ENCODE results near the gene CNTNAP2. TPM values are rescaled to one million over a fixed set of nuclear protein-coding genes. Genes with fewer than 3 reads are reported as not detected.
"Not testable (repeated sequence)": the region's sequence is repeated elsewhere in the genome, so short reads cannot be mapped to it uniquely, and the experiment has no call there.

CNTNAP2 gene
- total RNA-seq, 1 experiment from 2014 or later = 60.0 TPM

DNA sequence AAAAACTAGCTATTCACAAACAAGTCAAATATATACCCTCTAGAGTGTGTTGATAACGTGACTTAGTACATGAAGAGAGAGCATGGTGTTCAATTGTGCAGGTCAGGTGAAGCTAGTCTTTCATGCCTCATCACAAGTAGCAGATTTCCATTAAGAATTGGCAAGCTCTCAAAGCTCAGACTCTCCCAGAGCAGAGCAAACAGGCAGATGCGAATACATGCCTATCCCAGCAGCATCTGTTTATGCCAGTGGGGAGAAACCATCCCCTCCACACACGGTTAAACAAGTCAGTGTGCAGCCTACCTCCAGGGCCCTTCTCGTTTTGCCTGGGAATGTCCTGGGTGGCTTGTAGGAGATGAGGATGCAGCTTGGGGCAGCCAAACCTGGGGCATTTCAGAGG is 1941.5 kb downstream of the CNTNAP2 start:
- no peaks in the 10 kb centered on the region for H3K9me3 ChIP-seq (ENCODE audit: low read depth, low read length, poor library complexity, severe bottlenecking)
- intact Hi-C loops (cut with micrococcal nuclease; ENCODE audit: unreplicated experiment) = no loop called here
- no peak overlapping the region for H3K4me3 ChIP-seq (ENCODE audit: low read depth, low read length, poor library complexity, severe bottlenecking)
- TF ChIP-seq, protein P1, sequence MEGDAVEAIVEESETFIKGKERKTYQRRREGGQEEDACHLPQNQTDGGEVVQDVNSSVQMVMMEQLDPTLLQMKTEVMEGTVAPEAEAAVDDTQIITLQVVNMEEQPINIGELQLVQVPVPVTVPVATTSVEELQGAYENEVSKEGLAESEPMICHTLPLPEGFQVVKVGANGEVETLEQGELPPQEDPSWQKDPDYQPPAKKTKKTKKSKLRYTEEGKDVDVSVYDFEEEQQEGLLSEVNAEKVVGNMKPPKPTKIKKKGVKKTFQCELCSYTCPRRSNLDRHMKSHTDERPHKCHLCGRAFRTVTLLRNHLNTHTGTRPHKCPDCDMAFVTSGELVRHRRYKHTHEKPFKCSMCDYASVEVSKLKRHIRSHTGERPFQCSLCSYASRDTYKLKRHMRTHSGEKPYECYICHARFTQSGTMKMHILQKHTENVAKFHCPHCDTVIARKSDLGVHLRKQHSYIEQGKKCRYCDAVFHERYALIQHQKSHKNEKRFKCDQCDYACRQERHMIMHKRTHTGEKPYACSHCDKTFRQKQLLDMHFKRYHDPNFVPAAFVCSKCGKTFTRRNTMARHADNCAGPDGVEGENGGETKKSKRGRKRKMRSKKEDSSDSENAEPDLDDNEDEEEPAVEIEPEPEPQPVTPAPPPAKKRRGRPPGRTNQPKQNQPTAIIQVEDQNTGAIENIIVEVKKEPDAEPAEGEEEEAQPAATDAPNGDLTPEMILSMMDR (conservative IDR thresholded peaks at IDR 0.05; ENCODE audit: low read depth, low read length) = no peak
- TF ChIP-seq EZH2 (IDR thresholded peaks at IDR 0.05; ENCODE audit: borderline replicate concordance, low read depth, low read length, poor library complexity, severe bottlenecking) = no peak
- H3K27me3 ChIP-seq (replicated peaks; ENCODE audit: insufficient read depth, low read depth, low read length, poor library complexity) = peaks cover 5% of the 10 kb centered on the region
- no peak overlapping the region for H3K27ac ChIP-seq (ENCODE audit: low read depth, low read length, poor library complexity, severe bottlenecking)
- no peaks in the 10 kb centered on the region for H3K4me1 ChIP-seq (ENCODE audit: insufficient read depth, low read length, poor library complexity, severe bottlenecking)
- H3K36me3 ChIP-seq (ENCODE audit: insufficient read depth, low read length, poor library complexity, severe bottlenecking) = no peaks in the 10 kb centered on the region
- no TSS peak for BruUV-seq (replicated peaks)
- no peak for DNase-seq (ENCODE audit: low spot score)
- CTCF ChIA-PET = no interaction called here
- POLR2A ChIA-PET (ENCODE audit: low non-redundant PET) = no interaction called here

DNA sequence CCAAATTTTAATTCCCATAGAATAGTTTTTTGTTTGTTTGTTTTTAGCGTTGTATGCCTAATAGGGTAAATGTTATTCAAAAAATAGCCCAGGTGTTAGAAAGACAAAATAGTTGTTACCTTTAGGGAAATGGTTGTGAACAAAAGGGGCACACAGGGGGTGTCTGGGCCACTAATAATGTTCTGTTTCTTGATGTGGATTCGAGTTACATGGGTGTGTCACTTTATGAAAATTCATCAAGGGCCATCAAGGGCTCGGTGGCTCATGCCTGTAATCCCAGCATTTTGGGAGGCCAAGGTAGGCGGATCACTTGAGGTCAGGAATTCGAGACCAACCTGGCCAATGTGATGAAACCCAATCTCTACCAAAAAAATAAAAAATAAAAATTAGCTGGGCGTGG is 1942.2 kb downstream of the CNTNAP2 start:
- Histone ChIP-seq H3K4me1 (ENCODE audit: insufficient read depth, low read length, poor library complexity, severe bottlenecking) (no peaks in the 10 kb centered on the region), H3K27me3 (replicated peaks; ENCODE audit: insufficient read depth, low read depth, low read length, poor library complexity) (peaks cover 5% of the 10 kb centered on the region), H3K9me3 (ENCODE audit: low read depth, low read length, poor library complexity, severe bottlenecking) (no peaks in the 10 kb centered on the region), H3K36me3 (ENCODE audit: insufficient read depth, low read length, poor library complexity, severe bottlenecking) (no peaks in the 10 kb centered on the region), H3K27ac (ENCODE audit: low read depth, low read length, poor library complexity, severe bottlenecking) (no peak overlapping the region), H3K4me3 (ENCODE audit: low read depth, low read length, poor library complexity, severe bottlenecking) (no peak overlapping the region)
- no peak for DNase-seq (ENCODE audit: low spot score)
- CTCF ChIA-PET = no interaction called here
- BruUV-seq (replicated peaks) = no TSS peak
- intact Hi-C loops (cut with micrococcal nuclease; ENCODE audit: unreplicated experiment) = no loop called here
- TF ChIP-seq, protein P1 (conservative IDR thresholded peaks at IDR 0.05; ENCODE audit: low read depth, low read length) = no peak
- no peak for TF ChIP-seq EZH2 (IDR thresholded peaks at IDR 0.05; ENCODE audit: borderline replicate concordance, low read depth, low read length, poor library complexity, severe bottlenecking)
- POLR2A ChIA-PET (ENCODE audit: low non-redundant PET) = no interaction called here

DNA sequence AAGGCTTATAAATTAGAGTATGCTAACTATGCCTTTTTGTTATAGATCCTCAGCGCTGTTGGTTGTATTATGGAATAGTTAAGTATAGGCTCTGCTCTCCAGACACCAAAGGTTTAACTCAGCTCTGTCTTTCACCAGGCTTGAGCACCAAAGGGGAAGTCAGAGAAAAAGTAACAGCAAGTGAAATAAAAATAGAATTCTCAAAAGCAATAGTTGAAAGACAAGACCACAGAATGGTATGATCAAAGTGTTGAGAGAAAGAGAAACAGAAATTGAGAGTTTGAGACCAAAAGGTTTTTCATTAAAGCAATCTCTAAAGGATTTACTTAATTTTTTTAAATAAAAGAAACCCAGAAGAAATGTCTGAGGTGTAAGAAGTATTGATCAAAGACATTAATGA is 1944.1 kb downstream of the CNTNAP2 start:
- Histone ChIP-seq H3K4me3 (ENCODE audit: low read depth, low read length, poor library complexity, severe bottlenecking) (no peak overlapping the region), H3K27me3 (replicated peaks; ENCODE audit: insufficient read depth, low read depth, low read length, poor library complexity) (peaks cover 5% of the 10 kb centered on the region), H3K9me3 (ENCODE audit: low read depth, low read length, poor library complexity, severe bottlenecking) (no peaks in the 10 kb centered on the region), H3K27ac (ENCODE audit: low read depth, low read length, poor library complexity, severe bottlenecking) (no peak overlapping the region), H3K36me3 (ENCODE audit: insufficient read depth, low read length, poor library complexity, severe bottlenecking) (no peaks in the 10 kb centered on the region), H3K4me1 (ENCODE audit: insufficient read depth, low read length, poor library complexity, severe bottlenecking) (no peaks in the 10 kb centered on the region)
- no peak for DNase-seq (ENCODE audit: low spot score)
- intact Hi-C loops (cut with micrococcal nuclease; ENCODE audit: unreplicated experiment) = no loop called here
- ChIA-PET POLR2A (ENCODE audit: low non-redundant PET) (no interaction called here), CTCF (no interaction called here)
- TF ChIP-seq EZH2 (IDR thresholded peaks at IDR 0.05; ENCODE audit: borderline replicate concordance, low read depth, low read length, poor library complexity, severe bottlenecking) = no peak
- TF ChIP-seq, protein P1 (conservative IDR thresholded peaks at IDR 0.05; ENCODE audit: low read depth, low read length) = no peak
- BruUV-seq (replicated peaks) = no TSS peak

DNA sequence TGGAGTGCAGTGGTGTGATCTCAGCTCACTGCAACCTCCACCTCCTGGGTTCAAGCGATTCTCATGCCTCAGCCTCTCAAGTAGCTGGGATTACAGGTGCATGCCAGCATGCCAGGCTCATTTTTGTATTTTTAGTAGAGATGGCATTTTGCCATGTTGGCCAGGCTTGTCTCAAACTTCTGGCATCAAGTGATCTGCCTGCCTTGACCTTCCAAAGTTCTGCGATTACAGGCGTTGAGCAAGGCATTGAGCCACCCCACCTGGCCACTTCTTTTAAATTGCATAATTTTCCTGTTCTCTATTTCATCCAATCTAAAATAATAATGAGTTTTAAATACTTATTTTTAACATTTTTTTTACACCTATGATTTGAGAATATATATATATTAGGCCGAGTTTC is 1961.5 kb downstream of the CNTNAP2 start:
- intact Hi-C loops (cut with micrococcal nuclease; ENCODE audit: unreplicated experiment); H3K9me3 ChIP-seq (ENCODE audit: low read depth, low read length, poor library complexity, severe bottlenecking); DNase-seq (ENCODE audit: low spot score); H3K36me3 ChIP-seq (ENCODE audit: insufficient read depth, low read length, poor library complexity, severe bottlenecking); CTCF ChIA-PET; H3K27ac ChIP-seq (ENCODE audit: low read depth, low read length, poor library complexity, severe bottlenecking); POLR2A ChIA-PET (ENCODE audit: low non-redundant PET); BruUV-seq (replicated peaks); H3K4me3 ChIP-seq (ENCODE audit: low read depth, low read length, poor library complexity, severe bottlenecking); H3K4me1 ChIP-seq (ENCODE audit: insufficient read depth, low read length, poor library complexity, severe bottlenecking); H3K27me3 ChIP-seq (replicated peaks; ENCODE audit: insufficient read depth, low read depth, low read length, poor library complexity): not testable (repeated sequence)
